Endometrial microvascular endothelial cells (primary cell): ENCODE data around the gene IMPACT. TPM values are rescaled to one million over a fixed set of nuclear protein-coding genes. Genes with fewer than 3 reads are reported as not detected.

ENCODE experiments used
- in situ Hi-C: cut with HindIII; loops from 2 replicates; pipeline ENCODE4 v1.10.0; 2017; ENCODE audit warnings: low sequenced_read_pairs, low pct_unique_long_range_greater_than_20kb; ENCODE audit errors: inconsistent ontology term
- total RNA-seq: library from RNA; depleted of rRNA; stranded (reverse); fragments of >200 nt; gene quantifications from one replicate; pipeline ENCODE4 v1.2.3, GENCODE V29; 2015; ENCODE audit errors: inconsistent ontology term

The IMPACT gene
- total RNA-seq, 1 donor from 2014 or later, result 35.1 TPM

- in situ Hi-C loops, result no loop called here
These were observed 9.0 kb upstream of the IMPACT start for GRCh38 chr18:24417480-24417879.

GRCh38 chr18:24420551-24420950, 5.9 kb upstream of the IMPACT start:
- in situ Hi-C loops, result no loop called here

GRCh38 chr18:24421831-24422230, 4.6 kb upstream of the IMPACT start:
- in situ Hi-C loops, result no loop called here

GRCh38 chr18:24426073-24426397, 435 bp upstream of the IMPACT start:
- in situ Hi-C loops, result no loop called here

GRCh38 chr18:24427484-24427883, 1.0 kb downstream of the IMPACT start:
- in situ Hi-C loops, result no loop called here

- in situ Hi-C loops, result no loop called here
These were observed 2.2 kb downstream of the IMPACT start for GRCh38 chr18:24428709-24429108.

- in situ Hi-C loops, result no loop called here
These were observed 2.7 kb downstream of the IMPACT start for GRCh38 chr18:24429188-24429587.

- in situ Hi-C loops, result no loop called here
These were observed 6.1 kb downstream of the IMPACT start for GRCh38 chr18:24432618-24433017.

- in situ Hi-C loops, result no loop called here
These were observed 10.5 kb downstream of the IMPACT start for GRCh38 chr18:24436939-24437338.

- in situ Hi-C loops, result no loop called here
These were observed 17.4 kb downstream of the IMPACT start for GRCh38 chr18:24443870-24444269.

GRCh38 chr18:24446453-24446852, 20.0 kb downstream of the IMPACT start:
- in situ Hi-C loops, result no loop called here

- in situ Hi-C loops, result no loop called here
These were observed 20.6 kb downstream of the IMPACT start for GRCh38 chr18:24446953-24447538.

- in situ Hi-C loops, result no loop called here
These were observed 21.5 kb downstream of the IMPACT start for GRCh38 chr18:24447961-24448360.

- in situ Hi-C loops, result no loop called here
These were observed 30.1 kb downstream of the IMPACT start for GRCh38 chr18:24456549-24456948.

- in situ Hi-C loops, result no loop called here
These were observed 33.3 kb downstream of the IMPACT start for GRCh38 chr18:24459772-24460171.

- in situ Hi-C loops, result no loop called here
These were observed 33.9 kb downstream of the IMPACT start, which contains the start of gene HRH4 for GRCh38 chr18:24460388-24460787. HRH4 (plus strand) TSS chr18:24460637; CDS start chr18:24460729, 92 bp downstream.

- in situ Hi-C loops, result no loop called here
These were observed 35.5 kb downstream of the IMPACT start for GRCh38 chr18:24461996-24462395.

GRCh38 chr18:24462838-24463775, 36.6 kb downstream of the IMPACT start:
- in situ Hi-C loops, result no loop called here

- in situ Hi-C loops, result no loop called here
These were observed 39.0 kb downstream of the IMPACT start for GRCh38 chr18:24465486-24465885.

GRCh38 chr18:24466771-24467170, 40.3 kb downstream of the IMPACT start:
- in situ Hi-C loops, result no loop called here
